ENCODE measurements around the gene MRPL45. TPM values are rescaled to one million over a fixed set of nuclear protein-coding genes. Genes with fewer than 3 reads are reported as not detected.

Gene MRPL45
- total RNA-seq, 2 experiments from 2014 or later, result 54.4 to 57.4 TPM

DNA sequence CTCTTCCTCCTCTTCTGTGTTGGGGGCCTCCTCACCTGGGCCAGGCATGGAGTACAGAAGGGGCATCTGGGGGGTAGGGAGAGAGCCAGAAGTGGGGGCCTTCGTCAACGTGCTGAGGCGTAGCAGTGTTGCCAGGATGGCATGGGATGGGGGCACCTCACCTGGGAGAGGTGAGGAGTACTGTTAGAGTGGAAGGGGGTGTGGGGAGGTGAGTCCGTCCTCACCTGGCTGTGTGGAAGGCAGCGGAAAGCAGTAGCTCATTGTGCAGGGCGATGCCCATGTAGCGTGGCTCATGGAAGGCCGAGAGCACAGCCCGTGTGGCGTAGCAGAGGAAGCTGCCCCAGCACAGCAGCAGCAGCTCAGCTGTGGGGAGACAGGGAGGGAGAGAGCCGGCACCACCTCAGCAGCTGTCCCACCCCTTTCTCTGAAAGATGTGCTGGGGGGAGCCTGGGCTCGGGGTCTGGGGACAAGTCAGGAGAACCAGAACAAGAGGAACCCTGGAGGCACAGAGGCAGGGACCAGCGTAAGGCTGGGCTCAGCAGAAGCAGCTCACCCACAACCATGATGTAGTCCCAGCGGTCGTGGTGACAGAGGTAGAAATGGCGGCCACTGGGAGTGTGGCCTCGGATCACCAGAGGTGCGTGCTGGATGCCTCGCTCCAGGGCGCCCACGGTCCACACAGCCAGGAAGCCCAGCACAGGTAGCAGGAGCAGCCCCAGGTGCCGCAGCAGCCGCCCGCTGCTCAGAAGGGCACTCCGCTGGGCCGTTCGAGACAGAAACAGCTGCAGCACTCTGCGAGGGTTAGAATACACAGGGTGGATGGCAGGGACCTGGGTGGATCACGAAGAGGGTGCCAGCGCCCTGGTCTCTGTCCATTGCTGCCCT is 37.8 kb downstream of the MRPL45 start:
- H3K27me3 Mint-ChIP-seq, result peaks cover 4% of the 10 kb centered on the region
- intact Hi-C loops (cut with DNase I, micrococcal nuclease), result loop anchor here in 1 of 2 experiments (5.0 kb wide), 1 partner anchor 78 kb away; no protein-coding TSS in a partner anchor
- DNase-seq (no peak), ATAC-seq (no peak)
- ChIA-PET POLR2A (no interaction called here), CTCF (interaction anchor here (0.6 to 2.2 kb wide), 6 partner anchors 11 to 448 kb away, joined by 3 to 16 read pairs (median 3); no protein-coding TSS in a partner anchor)
- H3K36me3 Mint-ChIP-seq (ENCODE audit: low read depth), result no peaks in the 10 kb centered on the region
- H3K9me3 Mint-ChIP-seq (ENCODE audit: low read depth), result no peaks in the 10 kb centered on the region
- H3K27ac Mint-ChIP-seq, result no peak overlapping the region
- no peaks in the 10 kb centered on the region for H3K4me1 Mint-ChIP-seq
- no peak overlapping the region for H3K4me3 Mint-ChIP-seq

DNA sequence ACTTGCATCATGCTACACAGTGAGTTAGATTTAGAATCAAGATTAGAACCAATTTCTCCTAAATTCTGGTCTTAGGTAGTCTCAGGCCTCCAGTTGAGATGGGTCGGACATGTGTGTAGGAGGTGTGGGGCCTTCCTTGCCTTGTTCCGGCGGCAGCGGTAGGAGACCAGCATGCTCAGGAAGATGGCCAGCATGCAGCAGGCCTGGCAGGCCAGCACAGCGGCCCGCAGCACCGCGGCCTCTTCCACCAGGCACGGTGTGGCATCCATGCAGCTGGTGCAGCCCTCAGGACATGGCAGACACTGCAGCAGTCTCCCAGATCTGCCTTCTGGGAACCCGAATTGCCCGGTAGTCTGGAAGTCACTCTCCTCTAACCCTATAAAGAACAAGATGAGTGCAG is 39.9 kb downstream of the MRPL45 start:
- CTCF ChIA-PET, result interaction anchor here (0.7 to 1.1 kb wide), 2 partner anchors 13 kb away, joined by 3 to 4 read pairs; no protein-coding TSS in a partner anchor

DNA sequence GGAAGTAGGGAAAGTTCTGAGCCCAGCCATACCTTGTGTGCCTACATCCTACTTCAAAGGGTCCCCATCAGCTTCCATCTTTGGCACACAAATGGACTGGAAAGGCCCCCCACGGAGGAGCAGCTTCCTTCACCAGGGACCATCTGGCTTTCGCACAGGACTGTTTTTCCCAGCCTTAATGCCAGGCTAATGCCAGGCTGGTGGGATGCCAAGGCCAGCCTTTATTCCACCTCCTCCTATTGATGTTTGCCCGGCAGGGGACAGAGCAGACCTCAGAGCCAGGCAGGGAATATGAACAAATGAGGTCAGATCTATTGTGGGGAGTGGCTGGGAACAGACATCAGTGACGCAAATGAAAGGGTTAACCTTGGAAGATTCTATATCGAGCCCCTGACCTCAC is 41.1 kb downstream of the MRPL45 start:
- no peak overlapping the region for H3K27ac Mint-ChIP-seq
- ChIA-PET CTCF (interaction anchor here (0.5 to 2.1 kb wide), 3 partner anchors 11 to 278 kb away, joined by 3 to 11 read pairs (median 3); no protein-coding TSS in a partner anchor), POLR2A (no interaction called here)
- ATAC-seq, result no peak
- DNase-seq, result no peak
- H3K4me3 Mint-ChIP-seq, result no peak overlapping the region
- H3K4me1 Mint-ChIP-seq, result no peaks in the 10 kb centered on the region
- H3K27me3 Mint-ChIP-seq, result peaks cover 4% of the 10 kb centered on the region
- H3K36me3 Mint-ChIP-seq (ENCODE audit: low read depth), result no peaks in the 10 kb centered on the region
- intact Hi-C loops (cut with DNase I, micrococcal nuclease), result no loop called here
- H3K9me3 Mint-ChIP-seq (ENCODE audit: low read depth), result no peaks in the 10 kb centered on the region

More for the DNA sequence above, 39.9 kb downstream of the MRPL45 start:
- no peak for ATAC-seq
- Mint-ChIP-seq H3K4me3 (no peak overlapping the region), H3K36me3 (ENCODE audit: low read depth) (no peaks in the 10 kb centered on the region), H3K27ac (no peak overlapping the region), H3K9me3 (ENCODE audit: low read depth) (no peaks in the 10 kb centered on the region), H3K4me1 (no peaks in the 10 kb centered on the region), H3K27me3 (peaks cover 4% of the 10 kb centered on the region)
- POLR2A ChIA-PET, result no interaction called here
- DNase-seq, result no peak
- intact Hi-C loops (cut with DNase I, micrococcal nuclease), result no loop called here

DNA sequence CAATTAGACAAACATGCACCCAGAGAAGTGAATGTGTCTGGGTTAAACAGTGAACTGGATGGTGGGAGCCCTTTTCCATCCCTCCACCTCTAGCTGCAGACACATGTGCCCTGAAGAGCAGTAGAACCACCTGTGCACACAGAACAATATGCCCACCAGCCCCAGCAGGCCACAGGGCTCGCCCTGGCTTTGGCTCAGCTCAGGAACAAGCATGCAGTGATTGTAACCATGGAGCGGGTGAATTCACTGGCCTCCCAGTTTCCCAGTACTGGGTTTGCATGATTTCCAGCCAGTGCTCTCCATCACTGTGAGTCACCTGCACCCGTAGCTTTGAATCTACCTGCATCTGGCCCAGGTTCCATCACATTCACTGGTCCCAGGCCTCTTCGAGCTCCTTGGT is 41.6 kb downstream of the MRPL45 start:
- POLR2A ChIA-PET, result no interaction called here
- H3K4me3 Mint-ChIP-seq, result no peak overlapping the region
- CTCF ChIA-PET, result interaction anchor here (0.5 to 2.1 kb wide), 3 partner anchors 11 to 278 kb away, joined by 3 to 11 read pairs (median 3); no protein-coding TSS in a partner anchor
- no peak for DNase-seq
- H3K27ac Mint-ChIP-seq, result no peak overlapping the region
- ATAC-seq, result no peak
- H3K9me3 Mint-ChIP-seq (ENCODE audit: low read depth), result no peaks in the 10 kb centered on the region
- intact Hi-C loops (cut with DNase I, micrococcal nuclease), result no loop called here
- H3K4me1 Mint-ChIP-seq, result no peaks in the 10 kb centered on the region
- peaks cover 3% of the 10 kb centered on the region for H3K27me3 Mint-ChIP-seq
- no peaks in the 10 kb centered on the region for H3K36me3 Mint-ChIP-seq (ENCODE audit: low read depth)

DNA sequence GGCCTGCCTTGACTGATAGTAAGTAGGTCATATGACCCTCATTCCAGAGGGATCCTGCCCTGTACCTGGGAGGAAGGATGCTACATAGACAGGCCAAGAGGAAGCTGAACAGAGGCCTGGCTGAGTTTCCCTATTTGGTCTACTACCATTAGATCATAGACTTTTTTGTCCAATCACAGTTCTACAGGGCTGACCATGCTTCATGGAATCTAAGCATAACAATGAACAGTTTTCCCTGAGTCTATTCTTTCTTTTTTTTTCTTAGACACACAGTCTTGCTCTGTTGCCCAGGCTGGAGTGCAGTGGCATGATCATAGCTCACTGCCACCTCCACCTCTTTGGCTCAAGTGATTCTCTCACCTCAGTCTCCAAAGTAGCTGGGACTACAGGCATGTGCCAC is 42.9 kb downstream of the MRPL45 start:
- no peaks in the 10 kb centered on the region for H3K9me3 Mint-ChIP-seq (ENCODE audit: low read depth)
- no peaks in the 10 kb centered on the region for H3K36me3 Mint-ChIP-seq (ENCODE audit: low read depth)
- intact Hi-C loops (cut with DNase I, micrococcal nuclease), result no loop called here
- ChIA-PET POLR2A (no interaction called here), CTCF (interaction anchor here (0.9 to 1.5 kb wide), 3 partner anchors 9 to 49 kb away, joined by 3 to 5 read pairs (median 3); no protein-coding TSS in a partner anchor)
- no peak overlapping the region for H3K4me3 Mint-ChIP-seq
- no peak for ATAC-seq
- no peaks in the 10 kb centered on the region for H3K27me3 Mint-ChIP-seq
- H3K27ac Mint-ChIP-seq, result no peak overlapping the region
- no peaks in the 10 kb centered on the region for H3K4me1 Mint-ChIP-seq
- DNase-seq, result no peak

DNA sequence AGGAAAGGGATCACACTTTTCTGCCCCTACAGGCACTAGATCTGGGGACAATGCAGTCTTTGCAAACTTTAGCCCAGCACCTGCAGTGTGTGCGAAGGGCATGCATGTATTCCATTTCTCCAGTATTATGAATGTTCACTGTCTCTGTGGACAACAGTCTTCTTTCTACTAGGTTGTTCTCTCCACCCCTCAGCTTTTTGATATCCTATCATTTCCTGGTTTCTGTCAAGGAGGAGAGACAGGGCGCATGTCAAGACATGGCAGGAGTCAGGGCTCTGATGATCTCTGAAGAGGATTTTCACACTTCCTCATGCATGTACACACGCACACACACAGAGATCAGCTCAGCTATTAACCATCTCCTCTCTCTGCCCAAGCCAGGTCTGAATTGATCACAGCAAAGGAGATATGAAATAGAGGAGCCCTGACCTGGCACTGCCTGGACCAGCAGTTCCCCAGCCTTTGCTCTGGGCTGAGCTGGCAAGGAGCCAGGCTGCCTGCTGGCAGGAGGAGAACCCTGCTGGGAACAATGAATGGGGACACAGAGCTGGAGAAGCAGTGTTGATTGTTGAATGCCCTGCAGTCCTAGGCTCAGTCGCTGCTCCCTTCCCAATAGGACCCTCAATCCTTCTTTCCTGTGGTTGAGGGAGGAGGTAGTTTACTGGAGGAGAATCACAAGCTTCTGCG is 44.2 kb downstream of the MRPL45 start:
- Mint-ChIP-seq H3K27me3 (no peaks in the 10 kb centered on the region), H3K36me3 (ENCODE audit: low read depth) (no peaks in the 10 kb centered on the region), H3K4me1 (no peaks in the 10 kb centered on the region), H3K9me3 (ENCODE audit: low read depth) (no peaks in the 10 kb centered on the region), H3K4me3 (no peak overlapping the region), H3K27ac (no peak overlapping the region)
- no peak for ATAC-seq
- no peak for DNase-seq
- CTCF ChIA-PET, result interaction anchor here (1.4 to 1.9 kb wide), 4 partner anchors 8 to 74 kb away, joined by 3 to 6 read pairs (median 4); partner anchors contain the start of gene SOCS7
- POLR2A ChIA-PET, result no interaction called here
- intact Hi-C loops (cut with DNase I, micrococcal nuclease), result no loop called here

DNA sequence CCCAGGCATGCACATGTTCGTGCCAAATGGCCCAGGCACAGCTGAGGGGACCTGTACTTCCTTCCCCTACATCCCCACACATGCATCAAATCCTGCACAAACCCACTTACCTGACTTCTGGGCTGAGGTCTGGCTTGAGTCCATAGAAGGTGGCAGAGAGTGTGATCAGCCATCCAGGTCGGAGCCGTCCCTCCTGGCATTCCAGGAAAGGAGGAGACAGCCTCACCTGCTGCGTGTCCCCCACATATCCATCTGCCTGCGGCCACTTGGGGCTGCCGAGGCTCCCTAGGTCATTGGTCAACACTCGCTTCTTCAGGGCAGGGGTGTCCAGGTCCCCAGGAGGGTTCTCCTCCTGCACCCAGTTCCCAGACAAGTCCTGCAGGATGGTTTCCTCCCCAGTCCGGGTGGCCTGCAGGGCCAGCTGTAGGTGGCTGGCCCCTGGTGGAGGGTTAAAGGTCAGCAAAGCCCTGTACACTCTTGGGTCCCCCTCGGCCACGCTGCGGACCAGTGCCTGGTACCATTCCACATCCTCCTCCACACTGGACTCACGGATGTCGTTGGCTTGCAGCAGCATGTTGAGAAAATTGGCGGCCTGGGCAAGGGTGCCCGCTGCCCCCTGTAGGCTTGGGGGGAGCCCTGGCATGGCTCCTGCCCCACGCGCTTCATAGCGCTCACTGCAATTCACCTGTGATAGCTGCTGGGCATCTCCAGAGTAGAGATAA is 46.1 kb downstream of the MRPL45 start:
- intact Hi-C loops (cut with DNase I, micrococcal nuclease), result no loop called here
- DNase-seq (no peak), ATAC-seq (no peak)
- POLR2A ChIA-PET, result no interaction called here
- Mint-ChIP-seq H3K9me3 (ENCODE audit: low read depth) (no peaks in the 10 kb centered on the region), H3K27me3 (no peaks in the 10 kb centered on the region), H3K4me3 (no peak overlapping the region), H3K36me3 (ENCODE audit: low read depth) (no peaks in the 10 kb centered on the region), H3K4me1 (no peaks in the 10 kb centered on the region), H3K27ac (no peak overlapping the region)
- CTCF ChIA-PET, result interaction anchor here (1.1 to 1.9 kb wide), 4 partner anchors 8 to 86 kb away, joined by 3 to 6 read pairs (median 4); partner anchors contain the start of gene SOCS7

DNA sequence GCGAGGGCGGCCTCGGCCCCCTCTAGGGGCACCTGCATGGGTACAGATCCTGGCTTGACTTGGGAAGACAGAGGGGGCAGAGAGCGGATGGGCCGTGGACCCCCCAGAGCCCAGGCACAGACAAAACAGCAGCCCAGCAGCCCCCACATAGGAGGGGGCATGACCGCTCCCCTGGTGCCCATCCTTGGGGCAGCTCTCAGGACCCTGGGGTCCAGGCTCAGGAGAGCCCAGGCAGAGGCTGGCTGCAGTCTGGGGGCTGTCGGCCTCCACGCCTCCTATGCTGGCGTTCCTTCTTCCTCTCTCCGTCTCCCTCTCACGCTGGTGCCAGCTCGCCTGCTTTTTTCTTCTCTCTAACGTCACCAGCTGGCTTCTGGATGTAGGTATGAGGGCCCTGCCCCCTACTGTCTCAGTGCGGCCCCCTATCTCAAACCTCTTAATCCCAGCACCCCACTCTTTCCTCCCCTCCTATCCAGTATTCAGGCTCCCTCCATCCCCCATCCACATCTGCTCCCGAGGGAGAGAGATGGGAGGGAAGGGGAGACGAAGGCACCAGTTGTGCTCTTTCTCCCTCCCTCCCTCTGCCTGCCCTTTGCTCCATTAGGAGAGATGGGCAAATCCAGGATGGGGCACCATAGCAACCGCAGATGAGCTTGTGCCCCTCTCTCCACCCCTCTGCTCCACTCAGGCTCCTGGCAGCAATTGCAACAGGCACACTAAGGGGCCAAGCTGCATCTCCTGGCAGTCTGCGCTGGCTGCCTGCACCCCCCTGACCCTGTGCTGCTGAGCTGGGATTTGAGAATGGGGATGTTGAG is 46.8 kb downstream of the MRPL45 start, which contains the start of gene GPR179:
GPR179 (minus strand) TSS at position 349 of the 812 bp plus-strand sequence; CDS start at position 182, 167 bp downstream.
- Mint-ChIP-seq H3K36me3 (ENCODE audit: low read depth) (no peaks in the 10 kb centered on the region), H3K4me1 (no peaks in the 10 kb centered on the region), H3K9me3 (ENCODE audit: low read depth) (no peaks in the 10 kb centered on the region), H3K27me3 (no peaks in the 10 kb centered on the region), H3K4me3 (no peak within 1 kb of the TSS), H3K27ac (no peak within 1 kb of the TSS)
- DNase-seq (no peak), ATAC-seq (no peak)
- POLR2A ChIA-PET, result no interaction called here
- intact Hi-C loops (cut with DNase I, micrococcal nuclease), result no loop called here
- CTCF ChIA-PET, result interaction anchor here (0.5 to 1.6 kb wide), 5 partner anchors 11 to 85 kb away, joined by 3 to 4 read pairs (median 3); no protein-coding TSS in a partner anchor

DNA sequence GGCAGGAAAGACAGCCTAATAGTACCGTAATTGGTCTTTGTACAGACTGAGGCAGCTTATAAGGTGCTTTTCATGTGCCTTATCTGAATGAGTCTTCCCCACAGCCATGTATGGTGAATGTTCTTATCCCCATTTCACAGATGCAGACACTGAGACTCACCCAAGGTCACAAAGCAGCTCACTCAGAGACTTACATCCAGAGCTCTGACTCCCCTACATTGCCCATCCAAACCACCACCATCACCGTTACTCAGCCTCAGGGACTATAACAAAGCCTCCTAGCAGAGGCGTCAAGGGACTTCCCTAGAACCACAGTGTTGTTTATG is 47.4 kb downstream of the MRPL45 start:
- ATAC-seq, result no peak
- CTCF ChIA-PET, result interaction anchor here (0.5 to 1.6 kb wide), 5 partner anchors 11 to 84 kb away, joined by 3 to 4 read pairs (median 3); no protein-coding TSS in a partner anchor

DNA sequence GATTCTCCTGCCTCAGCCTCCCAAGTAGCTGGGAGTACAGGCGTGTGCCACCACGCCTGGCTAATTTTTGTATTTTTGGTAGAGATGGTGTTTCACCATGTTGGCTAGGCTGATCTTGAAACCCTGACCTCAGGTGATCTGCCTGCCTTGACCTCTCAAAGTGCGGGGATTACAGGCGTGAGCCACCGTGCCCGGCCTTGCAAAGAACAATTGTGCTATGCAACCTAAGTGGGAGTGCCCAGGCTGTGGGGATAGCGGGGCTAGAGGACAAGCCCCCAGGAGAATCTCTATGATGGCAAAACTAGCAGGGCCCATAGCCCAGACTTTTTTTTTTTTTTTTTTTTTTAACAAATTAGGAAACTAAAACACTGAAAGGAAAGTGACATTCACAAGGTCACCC is 48.8 kb downstream of the MRPL45 start:
- intact Hi-C loops (cut with DNase I, micrococcal nuclease), result no loop called here
- DNase-seq, result no peak
- Mint-ChIP-seq H3K4me3 (no peak overlapping the region), H3K4me1 (peaks cover 10% of the 10 kb centered on the region), H3K27ac (no peak overlapping the region), H3K9me3 (ENCODE audit: low read depth) (no peaks in the 10 kb centered on the region), H3K36me3 (ENCODE audit: low read depth) (no peaks in the 10 kb centered on the region), H3K27me3 (no peaks in the 10 kb centered on the region)
- CTCF ChIA-PET, result interaction anchor here (0.7 to 5.5 kb wide), 3 partner anchors 11 to 69 kb away, joined by 3 to 88 read pairs (median 3); no protein-coding TSS in a partner anchor
- no peak for ATAC-seq
- POLR2A ChIA-PET, result no interaction called here

More for the DNA sequence above, 47.4 kb downstream of the MRPL45 start:
- Mint-ChIP-seq H3K27ac (no peak overlapping the region), H3K4me1 (peaks cover 3% of the 10 kb centered on the region), H3K36me3 (ENCODE audit: low read depth) (no peaks in the 10 kb centered on the region), H3K27me3 (no peaks in the 10 kb centered on the region), H3K9me3 (ENCODE audit: low read depth) (no peaks in the 10 kb centered on the region), H3K4me3 (no peak overlapping the region)
- POLR2A ChIA-PET, result no interaction called here
- no peak for DNase-seq
- intact Hi-C loops (cut with DNase I, micrococcal nuclease), result no loop called here

All from activated CD4-positive, alpha-beta T cell treated with anti-CD3 and anti-CD28 coated beads for 36 hours (primary cell).